NCI-H2029 (cell line): ENCODE results near the gene SPATA9.

Experiments used
- DNase-seq: peaks from one replicate; lab custom pipeline; 2025; lab: John Stamatoyannopoulos, UW

Gene SPATA9

GRCh38 chr5:95619514-95620029 is 63.2 kb downstream of the SPATA9 start:
- no peak for DNase-seq

GRCh38 chr5:95619096-95619495 is 63.7 kb downstream of the SPATA9 start:
- no peak for DNase-seq

GRCh38 chr5:95617057-95617456 is 65.7 kb downstream of the SPATA9 start:
- DNase-seq: no peak

GRCh38 chr5:95615164-95615467 is 67.7 kb downstream of the SPATA9 start:
- DNase-seq: no peak

GRCh38 chr5:95613514-95613913 is 69.3 kb downstream of the SPATA9 start:
- no peak for DNase-seq

- DNase-seq: no peak
These were observed 71.4 kb downstream of the SPATA9 start for GRCh38 chr5:95611396-95611795.

GRCh38 chr5:95610546-95610945 is 72.2 kb downstream of the SPATA9 start:
- DNase-seq: no peak

- no peak for DNase-seq
These were observed 73.1 kb downstream of the SPATA9 start for GRCh38 chr5:95609711-95610110.
